Testis (tissue), 2 donors: Measurements from ENCODE around the gene LCOR.

Source experiments
- POLR2A ChIP-seq: fragments of 450-650 bp; IDR thresholded peaks from one replicate; pipeline ENCODE4 v1.6.1; 2017; ENCODE audit warnings: antibody characterized with exemption, mild to moderate bottlenecking, moderate library complexity
- TF ChIP-seq, protein P1 (sequence below), 3 experiments: fragments of 450-650 bp in 2 of 3; fragments of 200-600 bp in 1 of 3; sonication (generic) in 1 of 3; IDR thresholded peaks; one replicate each; pipeline ENCODE4 v1.5.1; 2016 to 2019; ENCODE audit warnings: antibody characterized with exemption in 3 of 3, mild to moderate bottlenecking in 2 of 3, moderate library complexity in 1 of 3

DNA sequence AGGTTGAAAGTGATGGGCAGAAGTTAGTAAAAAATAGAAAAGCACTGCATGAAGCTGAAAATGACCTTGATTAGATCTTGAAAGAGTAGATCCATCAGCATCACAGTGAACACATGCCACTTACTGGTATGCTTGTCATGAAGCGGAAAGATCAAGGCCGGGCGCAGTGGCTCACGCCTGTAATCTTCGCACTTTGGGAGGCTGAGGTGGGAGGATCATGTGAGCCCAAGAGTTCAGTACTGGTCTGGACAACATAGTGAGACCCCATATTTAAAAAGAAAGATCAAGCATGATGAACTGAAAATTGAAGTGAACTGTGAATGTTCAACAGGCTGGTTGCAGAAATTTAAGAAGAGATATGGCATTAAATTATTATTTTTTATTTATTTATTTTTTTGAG lies 18.0 kb downstream of the LCOR start:
- TF ChIP-seq, protein P1, sequence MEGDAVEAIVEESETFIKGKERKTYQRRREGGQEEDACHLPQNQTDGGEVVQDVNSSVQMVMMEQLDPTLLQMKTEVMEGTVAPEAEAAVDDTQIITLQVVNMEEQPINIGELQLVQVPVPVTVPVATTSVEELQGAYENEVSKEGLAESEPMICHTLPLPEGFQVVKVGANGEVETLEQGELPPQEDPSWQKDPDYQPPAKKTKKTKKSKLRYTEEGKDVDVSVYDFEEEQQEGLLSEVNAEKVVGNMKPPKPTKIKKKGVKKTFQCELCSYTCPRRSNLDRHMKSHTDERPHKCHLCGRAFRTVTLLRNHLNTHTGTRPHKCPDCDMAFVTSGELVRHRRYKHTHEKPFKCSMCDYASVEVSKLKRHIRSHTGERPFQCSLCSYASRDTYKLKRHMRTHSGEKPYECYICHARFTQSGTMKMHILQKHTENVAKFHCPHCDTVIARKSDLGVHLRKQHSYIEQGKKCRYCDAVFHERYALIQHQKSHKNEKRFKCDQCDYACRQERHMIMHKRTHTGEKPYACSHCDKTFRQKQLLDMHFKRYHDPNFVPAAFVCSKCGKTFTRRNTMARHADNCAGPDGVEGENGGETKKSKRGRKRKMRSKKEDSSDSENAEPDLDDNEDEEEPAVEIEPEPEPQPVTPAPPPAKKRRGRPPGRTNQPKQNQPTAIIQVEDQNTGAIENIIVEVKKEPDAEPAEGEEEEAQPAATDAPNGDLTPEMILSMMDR (IDR thresholded peaks at IDR 0.05): no peak
- TF ChIP-seq POLR2A: no peak
